HUDEP-2 (cell line): ENCODE data around the gene SKA1.
A peak's percentile ranks its signal among the peaks of the same experiment; 100 is the strongest.
"Not testable (repeated sequence)": the region's sequence is repeated elsewhere in the genome, so short reads cannot be mapped to it uniquely, and the experiment has no call there.

ENCODE experiments used
- DNase-seq, 76 experiments: peaks; one replicate each; lab custom pipeline; 2025; ENCODE audit not compliant: unreplicated experiment in 76 of 76; lab: John Stamatoyannopoulos, UW

Gene SKA1

GRCh38 chr18:50427896-50428295 is 53.0 kb downstream of the SKA1 start:
- no peak for DNase-seq

DNA sequence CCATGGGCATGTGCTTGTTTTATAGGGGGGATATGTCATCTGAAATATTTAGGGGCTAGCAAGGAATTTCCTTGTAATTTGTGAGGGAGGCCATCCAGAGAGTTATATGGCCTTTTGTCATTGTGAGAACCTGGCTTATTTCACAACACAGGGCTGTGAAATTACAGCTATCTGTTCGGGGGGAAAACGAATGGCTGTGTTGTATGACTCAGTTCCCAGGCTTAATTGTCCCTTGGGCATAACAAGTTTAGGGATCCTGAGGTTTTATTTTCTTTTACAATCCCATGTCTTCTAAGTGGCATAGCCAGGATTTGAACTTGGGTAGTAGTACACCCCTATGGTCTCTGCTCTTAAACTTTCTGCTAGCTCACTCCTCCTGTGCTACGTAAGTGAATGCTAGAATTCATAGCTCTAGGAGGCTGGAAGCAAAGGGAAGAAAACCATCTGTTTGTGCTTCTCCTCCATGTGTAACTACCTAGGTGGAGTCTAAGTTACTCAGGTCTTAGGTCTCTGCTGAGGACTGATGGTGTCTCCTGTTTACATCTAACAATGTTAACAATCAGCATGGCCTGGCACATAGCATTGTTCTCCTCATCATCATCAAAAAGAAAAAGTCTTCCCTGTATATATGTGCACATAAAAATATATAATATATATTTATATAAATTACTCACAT is 53.8 kb downstream of the SKA1 start:
- DNase-seq = no peak

DNA sequence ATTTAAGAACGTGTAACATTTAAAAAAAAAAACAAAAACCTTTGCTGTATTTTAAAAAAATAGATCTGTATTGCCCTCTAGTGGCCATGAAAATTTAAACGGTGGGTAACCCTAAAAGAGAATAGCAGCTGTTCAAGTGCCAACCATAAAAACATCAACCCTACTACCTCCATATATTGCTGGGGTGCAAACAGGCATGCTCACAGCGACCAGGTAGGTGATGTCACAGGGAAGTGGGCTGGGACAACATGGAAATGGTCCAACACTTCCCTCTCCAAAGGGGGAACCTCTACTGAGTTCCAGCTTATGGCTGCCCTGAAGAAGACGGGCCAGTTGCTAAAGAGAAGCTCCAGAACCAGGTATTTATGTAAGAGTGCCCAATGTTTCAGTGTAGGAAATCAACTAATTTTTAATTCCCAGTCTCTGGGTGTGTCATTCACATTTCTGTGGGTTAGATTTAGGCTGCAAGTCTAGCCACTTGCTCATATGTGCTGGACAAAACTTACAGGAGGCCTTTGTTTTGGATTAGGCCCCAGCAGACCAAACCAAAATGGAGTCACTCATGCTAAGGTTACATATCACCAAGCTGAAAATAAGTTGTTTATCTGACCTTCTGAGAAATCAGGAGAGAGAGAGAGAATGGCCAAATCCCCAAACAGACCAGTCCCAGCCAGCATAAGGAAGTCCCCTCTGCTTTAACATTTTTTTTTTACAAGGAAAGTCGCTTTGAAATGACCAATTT is 54.5 kb downstream of the SKA1 start:
- peak in 26 of 76 experiments; percentile 2 to 76 (median 22) for DNase-seq

GRCh38 chr18:50432915-50433314 is 58.1 kb downstream of the SKA1 start:
- DNase-seq = no peak

GRCh38 chr18:50436742-50437141 is 61.9 kb downstream of the SKA1 start:
- DNase-seq = not testable (repeated sequence)

DNA sequence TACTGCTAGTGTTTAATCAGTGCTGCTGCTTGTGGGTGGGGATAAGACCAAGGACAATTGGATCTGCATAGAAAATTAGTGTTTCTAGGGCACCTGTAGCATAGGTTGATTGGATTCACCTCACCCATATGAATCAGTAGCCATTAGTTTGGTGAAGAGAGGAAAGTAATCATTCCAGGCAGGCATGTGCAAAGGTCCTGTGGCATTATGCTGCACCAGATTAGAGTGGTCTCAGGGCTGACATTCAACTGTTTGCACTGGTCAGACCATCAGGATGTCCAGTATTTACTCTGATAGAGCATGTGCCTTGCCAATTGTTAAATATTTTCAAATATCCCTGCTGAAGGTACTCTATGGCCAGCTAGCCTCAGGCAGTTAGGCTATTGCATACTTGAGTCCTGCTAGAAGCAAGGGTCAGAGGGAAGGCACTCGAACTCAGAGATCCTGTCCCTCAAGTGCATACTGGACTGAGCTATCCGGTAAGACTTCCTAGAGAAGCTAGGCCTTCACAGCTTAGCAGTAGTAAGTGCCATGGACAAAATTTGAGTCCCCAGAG is 64.7 kb downstream of the SKA1 start:
- DNase-seq = no peak

GRCh38 chr18:50441016-50441415 is 66.2 kb downstream of the SKA1 start:
- no peak for DNase-seq

DNA sequence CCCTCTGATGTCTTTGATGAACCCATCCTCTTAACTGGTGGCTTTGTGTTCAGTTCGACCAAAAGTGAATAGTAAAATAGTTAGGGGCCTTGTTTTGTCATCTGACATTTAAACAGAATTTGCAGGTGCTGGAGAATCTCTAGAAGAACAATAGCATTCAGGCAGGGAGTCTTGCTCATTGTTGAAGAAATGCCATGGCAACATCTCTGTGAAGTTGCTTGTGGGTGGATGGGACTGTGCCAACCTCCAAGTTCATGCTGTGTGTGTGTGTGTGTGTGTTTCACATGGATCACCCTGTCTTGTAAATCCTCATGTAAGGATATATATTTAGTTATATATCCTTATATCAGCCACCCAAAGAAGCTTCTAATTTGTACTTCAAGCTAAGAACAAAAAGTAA is 66.7 kb downstream of the SKA1 start:
- DNase-seq = no peak
